Kidney tubule cell (primary cell): ENCODE measurements around the gene CKLF.
"Not testable (repeated sequence)": the region's sequence is repeated elsewhere in the genome, so short reads cannot be mapped to it uniquely, and the experiment has no call there.

Experiments
- DNase-seq: peaks from one replicate; pipeline ENCODE4 v3.0.0-alpha.2; 2018; ENCODE audit warnings: low spot score

The CKLF gene

GRCh38 chr16:66598111-66598510 lies 45.7 kb downstream of the CKLF start:
- no peak for DNase-seq

GRCh38 chr16:66599726-66600125 lies 47.4 kb downstream of the CKLF start:
- DNase-seq: no peak

GRCh38 chr16:66600477-66600876 lies 48.1 kb downstream of the CKLF start:
- DNase-seq: no peak

GRCh38 chr16:66601471-66601870 lies 49.1 kb downstream of the CKLF start:
- no peak for DNase-seq

GRCh38 chr16:66603537-66604375 lies 51.4 kb downstream of the CKLF start:
- peak; percentile 44 for DNase-seq

GRCh38 chr16:66604376-66605176 lies 52.2 kb downstream of the CKLF start, which contains the start of gene CMTM3:
TSS of gene CMTM3 (plus strand) at chr16:66604704. CDS start at chr16:66604806, 102 bp downstream.
- DNase-seq: peak; percentile 64

- peak; percentile 66 for DNase-seq
Measured at GRCh38 chr16:66605177-66605978, 53.0 kb downstream of the CKLF start.

GRCh38 chr16:66605979-66606751 lies 53.8 kb downstream of the CKLF start:
- no peak for DNase-seq

- DNase-seq: peak; percentile 93
Measured at GRCh38 chr16:66608241-66609138, 56.1 kb downstream of the CKLF start.

- no peak for DNase-seq
Measured at GRCh38 chr16:66609139-66609510, 56.7 kb downstream of the CKLF start.

GRCh38 chr16:66610111-66610820 lies 57.9 kb downstream of the CKLF start:
- DNase-seq: no peak

- not testable (repeated sequence) for DNase-seq
Measured at GRCh38 chr16:66611911-66612310, 59.5 kb downstream of the CKLF start.

GRCh38 chr16:66612422-66612821 lies 60.0 kb downstream of the CKLF start:
- no peak for DNase-seq

GRCh38 chr16:66614161-66614802 lies 61.9 kb downstream of the CKLF start:
- no peak for DNase-seq
